Measurements from ENCODE around the gene SPATA6. TPM values are rescaled to one million over a fixed set of nuclear protein-coding genes. Genes with fewer than 3 reads are reported as not detected.
A peak's percentile ranks its signal among the peaks of the same experiment; 100 is the strongest.

SPATA6 gene
- total and polyA plus RNA-seq, 2 of the 13 experiments (the other 11 are each of a cell fraction or from before 2014, with no cell fraction given): 0.81 to 3.3 TPM

GRCh38 chr1:48471691-48472576 lies at the start of gene SPATA6 (continued):
- TF ChIP-seq ATF6 (CRISPR knock-in tag; conservative IDR thresholded peaks at IDR 0.05) (no peak), DBP (CRISPR knock-in tag; IDR thresholded peaks at IDR 0.05; ENCODE audit: not compliant biosample characterization) (no peak), TCF7L2 (IDR thresholded peaks at IDR 0.05; ENCODE audit: low read depth, low read length) (no peak), MYPOP (CRISPR knock-in tag; IDR thresholded peaks at IDR 0.05) (peak; percentile 98), GABPA (IDR thresholded peaks at IDR 0.05; ENCODE audit: low read depth, low read length) (peak; percentile 50), GABPA (CRISPR knock-in tag; IDR thresholded peaks at IDR 0.05; ENCODE audit: low read depth) (peak; percentile 67; the same call in 1 of the 2 replicates), ARID3A (IDR thresholded peaks at IDR 0.05; ENCODE audit: low read depth, low read length) (no peak), GATAD2A (CRISPR knock-in tag; IDR thresholded peaks at IDR 0.05) (no peak), ZNF430 (CRISPR knock-in tag; IDR thresholded peaks at IDR 0.05) (no peak), KLF12 (CRISPR knock-in tag; IDR thresholded peaks at IDR 0.05; ENCODE audit: borderline replicate concordance) (peak; percentile 28; the same call in 1 of the 2 replicates), LCORL (IDR thresholded peaks at IDR 0.05) (no peak), LCORL (CRISPR knock-in tag; IDR thresholded peaks at IDR 0.05) (no peak), HNRNPK (IDR thresholded peaks at IDR 0.05; ENCODE audit: low read depth, low read length, poor library complexity, severe bottlenecking) (peak; percentile 65), NCOA2 (CRISPR knock-in tag; IDR thresholded peaks at IDR 0.05) (no peak), PAWR (CRISPR knock-in tag; IDR thresholded peaks at IDR 0.05; ENCODE audit: borderline replicate concordance) (no peak), ZFP91 (CRISPR knock-in tag; IDR thresholded peaks at IDR 0.05; ENCODE audit: borderline replicate concordance) (no peak; the same call in 1 of the 2 replicates), ZNF777 (CRISPR knock-in tag; IDR thresholded peaks at IDR 0.05) (peak; percentile 68), ELF1 (CRISPR knock-in tag; IDR thresholded peaks at IDR 0.05) (peak; percentile 66; the same call in 1 of the 2 replicates), ATF2 (CRISPR knock-in tag; IDR thresholded peaks at IDR 0.05) (no peak), TOE1 (CRISPR knock-in tag; IDR thresholded peaks at IDR 0.05) (no peak), SMAD9 (CRISPR knock-in tag; IDR thresholded peaks at IDR 0.05) (no peak)

Data from HepG2 (cell line).